Tibial artery (tissue), 4 donors: ENCODE results near the gene CRYGN.

Experiments used
- DNase-seq, 2 donors: peaks; one replicate each; pipeline ENCODE4 v3.0.0-alpha.2; 2019
- H3K27ac ChIP-seq, 2 donors: fragments of 200-600 bp; sonication (generic) in 1 of 2; 1 replicate in 1 of 2; 2 replicates in 1 of 2; pipeline ENCODE4 v1.5.1; 2018 to 2019; ENCODE audit warnings: mild to moderate bottlenecking in 1 of 2
- H3K27me3 ChIP-seq, 2 donors: fragments of 200-600 bp; sonication (generic) in 1 of 2; one replicate each; pipeline versions ENCODE4 v1.5.1 to v1.6.0; 2016 to 2019
- H3K36me3 ChIP-seq, 3 donors: fragments of 200-600 bp; sonication (generic) in 2 of 3; one replicate each; pipeline ENCODE4 v1.5.1; 2016 to 2019; ENCODE audit warnings: mild to moderate bottlenecking in 2 of 3
- H3K4me1 ChIP-seq, 4 donors: fragments of 200-600 bp; sonication (generic) in 2 of 4; 1 replicate in 3 of 4; 2 replicates in 1 of 4; pipeline ENCODE4 v1.5.1; 2016 to 2019
- H3K4me3 ChIP-seq, 2 donors: fragments of 200-600 bp; sonication (generic) in 1 of 2; 1 replicate in 1 of 2; 2 replicates in 1 of 2; pipeline ENCODE4 v1.5.1; 2018 to 2019; ENCODE audit warnings: mild to moderate bottlenecking in 2 of 2
- H3K9me3 ChIP-seq, 3 donors: fragments of 200-600 bp; sonication (generic) in 1 of 3; one replicate each; pipeline ENCODE4 v1.5.1; 2016 to 2019
- CTCF ChIP-seq, 2 experiments: fragments of 200-600 bp in 1 of 2; fragments of 450-650 bp in 1 of 2; IDR thresholded peaks; one replicate each; pipeline ENCODE4 v1.5.1; 2017 to 2019; ENCODE audit warnings: antibody characterized with exemption in 2 of 2, mild to moderate bottlenecking in 1 of 2, moderate library complexity in 1 of 2
- intact Hi-C: fragments of 100-400 bp; cut with DNase I; formaldehyde crosslinking; loops from one replicate; pipeline ENCODE4 v1.15.0; 2023; ENCODE audit warnings: low total_unique reads

Gene CRYGN

GRCh38 chr7:151405056-151405455, 34.9 kb downstream of the CRYGN start:
- no peak for DNase-seq
- Histone ChIP-seq H3K27me3 (peaks cover 2 to 29% of the 10 kb centered on the region in 2 donors), H3K27ac (no peak overlapping the region), H3K4me1 (peaks cover 0 to 39% (median 28%) of the 10 kb centered on the region in 4 donors), H3K4me3 (no peak overlapping the region), H3K36me3 (no peaks in the 10 kb centered on the region), H3K9me3 (no peaks in the 10 kb centered on the region)
- TF ChIP-seq CTCF (IDR thresholded peaks at IDR 0.05) = no peak
- intact Hi-C loops = no loop called here

- H3K27me3 ChIP-seq = peaks cover 0 to 23% of the 10 kb centered on the region in 2 donors
- H3K4me3 ChIP-seq = no peak overlapping the region
- H3K36me3 ChIP-seq = no peaks in the 10 kb centered on the region
- TF ChIP-seq CTCF (IDR thresholded peaks at IDR 0.05) = no peak
- intact Hi-C loops = no loop called here
- H3K9me3 ChIP-seq = no peaks in the 10 kb centered on the region
- no peak overlapping the region for H3K27ac ChIP-seq
- peaks cover 0 to 32% (median 21%) of the 10 kb centered on the region in 4 donors for H3K4me1 ChIP-seq
- DNase-seq = no peak
Measured at GRCh38 chr7:151404216-151405011, 35.5 kb downstream of the CRYGN start.

GRCh38 chr7:151403764-151404163, 36.2 kb downstream of the CRYGN start:
- intact Hi-C loops = no loop called here
- Histone ChIP-seq H3K27me3 (peaks cover 0 to 16% of the 10 kb centered on the region in 2 donors), H3K27ac (peak overlapping the region in 1 of 2 donors; percentile 33), H3K36me3 (no peaks in the 10 kb centered on the region), H3K4me1 (peaks cover 0 to 26% (median 17%) of the 10 kb centered on the region in 4 donors), H3K4me3 (no peak overlapping the region), H3K9me3 (no peaks in the 10 kb centered on the region)
- TF ChIP-seq CTCF (IDR thresholded peaks at IDR 0.05) = no peak
- no peak for DNase-seq

- H3K9me3 ChIP-seq = no peaks in the 10 kb centered on the region
- intact Hi-C loops = no loop called here
- no peak for TF ChIP-seq CTCF (IDR thresholded peaks at IDR 0.05)
- H3K36me3 ChIP-seq = no peaks in the 10 kb centered on the region
- H3K4me3 ChIP-seq = no peak overlapping the region
- peaks cover 0 to 22% (median 15%) of the 10 kb centered on the region in 4 donors for H3K4me1 ChIP-seq
- no peak for DNase-seq
- H3K27ac ChIP-seq = no peak overlapping the region
- H3K27me3 ChIP-seq = peaks cover 0 to 3% of the 10 kb centered on the region in 2 donors
Measured at GRCh38 chr7:151402029-151402835, 37.7 kb downstream of the CRYGN start.

- Histone ChIP-seq H3K27me3 (peaks cover 0 to 5% of the 10 kb centered on the region in 2 donors), H3K36me3 (peaks cover 0 to 1% (median 0%) of the 10 kb centered on the region in 3 donors), H3K27ac (no peak overlapping the region), H3K9me3 (no peaks in the 10 kb centered on the region), H3K4me1 (peaks cover 0 to 22% (median 15%) of the 10 kb centered on the region in 4 donors), H3K4me3 (no peak overlapping the region)
- intact Hi-C loops = no loop called here
- DNase-seq = no peak
- no peak for TF ChIP-seq CTCF (IDR thresholded peaks at IDR 0.05)
Measured at GRCh38 chr7:151400626-151401315, 39.2 kb downstream of the CRYGN start.
